Measurements from ENCODE around the gene MAML1.

Gene MAML1

DNA sequence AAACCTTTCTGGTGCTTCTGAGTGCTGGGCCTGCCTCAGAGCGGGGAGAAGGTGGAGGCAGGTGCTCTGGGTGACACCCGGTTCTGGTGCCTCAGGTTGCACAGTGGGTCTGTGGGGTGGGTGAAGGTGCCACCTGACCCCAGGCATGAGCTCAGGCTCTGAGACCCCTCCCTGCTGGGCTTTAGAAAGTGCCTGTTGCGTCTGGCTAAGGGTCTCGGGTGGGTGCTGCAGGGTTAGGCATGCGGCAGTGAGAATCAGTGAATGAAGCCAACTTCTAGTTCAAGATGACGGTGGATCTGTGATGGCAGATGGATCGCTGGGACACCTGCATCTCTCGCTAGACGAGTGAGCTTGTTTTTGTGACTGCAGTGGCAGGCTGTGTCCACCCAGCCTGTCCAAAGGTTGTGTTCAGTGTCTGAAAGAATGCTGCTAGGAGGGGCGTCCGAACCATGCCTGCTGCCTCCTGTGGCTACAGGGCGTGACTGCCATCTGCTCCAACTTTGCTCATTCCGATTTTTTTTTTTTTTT is 93.1 kb downstream of the MAML1 start:
- no peak for DNase-seq

All from NCI-H2227 treated with DMSO at 0.1 percent for 48 hours (cell line).